ENCODE measurements around the gene KRT85. TPM values are rescaled to one million over a fixed set of nuclear protein-coding genes. Genes with fewer than 3 reads are reported as not detected.
"Not testable (repeated sequence)": the region's sequence is repeated elsewhere in the genome, so short reads cannot be mapped to it uniquely, and the experiment has no call there.

The KRT85 gene
- total and polyA plus RNA-seq, 2 donors from 2014 or later = 0.58 TPM; not detected in 1

DNA sequence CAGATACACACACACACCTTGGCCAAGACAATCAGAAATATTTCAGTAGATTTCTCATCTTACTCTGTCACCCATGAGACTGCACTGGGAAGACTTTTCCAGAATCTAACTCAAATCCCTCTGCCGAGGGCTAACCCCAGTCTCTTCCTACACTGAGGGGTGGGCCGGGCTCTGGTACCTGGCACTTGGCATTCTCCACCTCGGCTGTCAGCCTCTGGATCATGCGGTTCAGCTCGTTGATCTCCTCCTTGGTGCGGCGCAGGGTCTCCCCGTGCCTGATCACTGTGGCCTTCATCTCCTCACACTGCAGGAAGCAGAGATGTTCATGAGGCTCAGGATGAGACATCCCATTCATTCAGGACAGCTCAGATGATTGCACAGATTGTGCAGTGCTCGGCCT lies 51.0 kb downstream of the KRT85 start:
- no peaks in the 10 kb centered on the region for H3K9me3 ChIP-seq (ENCODE audit: control insufficient read depth in 2 of 3, insufficient read depth in 1 of 3, low read length in 3 of 3)
- no peak overlapping the region for H3K9ac ChIP-seq (ENCODE audit: low read length in 3 of 3)
- H3K4me1 ChIP-seq (ENCODE audit: control insufficient read depth in 2 of 3, insufficient read depth in 2 of 3, low read depth in 1 of 3, low read length in 3 of 3) = no peaks in the 10 kb centered on the region
- FAIRE-seq (no peak), DNase-seq (no peak)
- H3K27ac ChIP-seq (ENCODE audit: low read depth in 2 of 2, low read length in 2 of 2) = no peak overlapping the region
- intact Hi-C loops (cut with DNase I) = no loop called here
- H3K27me3 ChIP-seq (ENCODE audit: control insufficient read depth, insufficient read depth, low read length) = no peaks in the 10 kb centered on the region
- no peak for TF ChIP-seq CTCF (IDR thresholded peaks at IDR 0.05; ENCODE audit: borderline replicate concordance, extremely low read depth, insufficient read depth)
- H3K36me3 ChIP-seq (ENCODE audit: control insufficient read depth in 2 of 3, insufficient read depth in 3 of 3, low read length in 3 of 3) = no peaks in the 10 kb centered on the region
- no peak overlapping the region for H3K4me3 ChIP-seq (ENCODE audit: low read length in 3 of 3)

DNA sequence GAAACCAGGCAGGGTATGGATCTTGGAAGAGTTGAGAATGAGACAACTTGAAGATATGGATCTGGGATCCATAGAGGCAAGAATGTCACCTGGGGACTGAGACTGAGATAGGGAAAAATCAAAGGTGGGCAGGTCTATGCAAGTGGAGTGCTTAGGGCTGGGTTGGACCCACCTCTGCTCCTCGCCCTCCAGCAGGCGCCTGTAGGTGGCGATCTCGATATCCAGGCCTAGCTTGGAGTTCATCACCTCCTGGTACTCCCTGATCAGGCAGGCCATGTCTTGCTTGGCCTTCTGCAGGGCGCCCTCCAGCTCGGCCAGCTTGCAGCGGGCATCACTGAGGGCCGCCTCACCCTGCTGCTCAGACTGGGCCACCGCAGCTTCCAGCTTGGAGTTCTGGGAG lies 51.6 kb downstream of the KRT85 start:
- H3K9me3 ChIP-seq (ENCODE audit: control insufficient read depth in 2 of 3, insufficient read depth in 1 of 3, low read length in 3 of 3); H3K9ac ChIP-seq (ENCODE audit: low read length in 3 of 3); H3K36me3 ChIP-seq (ENCODE audit: control insufficient read depth in 2 of 3, insufficient read depth in 3 of 3, low read length in 3 of 3); H3K4me3 ChIP-seq (ENCODE audit: low read length in 3 of 3); H3K27me3 ChIP-seq (ENCODE audit: control insufficient read depth, insufficient read depth, low read length); H3K4me1 ChIP-seq (ENCODE audit: control insufficient read depth in 2 of 3, insufficient read depth in 2 of 3, low read depth in 1 of 3, low read length in 3 of 3); intact Hi-C loops (cut with DNase I); H3K27ac ChIP-seq (ENCODE audit: low read depth in 2 of 2, low read length in 2 of 2); FAIRE-seq; DNase-seq: not testable (repeated sequence)

GRCh38 chr12:52314511-52314910 lies 52.8 kb downstream of the KRT85 start:
- TF ChIP-seq CTCF (IDR thresholded peaks at IDR 0.05; ENCODE audit: borderline replicate concordance, extremely low read depth, insufficient read depth) = no peak
- Histone ChIP-seq H3K27me3 (ENCODE audit: control insufficient read depth, insufficient read depth, low read length) (no peaks in the 10 kb centered on the region), H3K4me3 (ENCODE audit: low read length in 3 of 3) (no peak overlapping the region), H3K9me3 (ENCODE audit: control insufficient read depth in 2 of 3, insufficient read depth in 1 of 3, low read length in 3 of 3) (no peaks in the 10 kb centered on the region), H3K36me3 (ENCODE audit: control insufficient read depth in 2 of 3, insufficient read depth in 3 of 3, low read length in 3 of 3) (no peaks in the 10 kb centered on the region), H3K27ac (ENCODE audit: low read depth in 2 of 2, low read length in 2 of 2) (no peak overlapping the region), H3K9ac (ENCODE audit: low read length in 3 of 3) (no peak overlapping the region), H3K4me1 (ENCODE audit: control insufficient read depth in 2 of 3, insufficient read depth in 2 of 3, low read depth in 1 of 3, low read length in 3 of 3) (no peaks in the 10 kb centered on the region)
- FAIRE-seq = no peak
- no peak for DNase-seq
- intact Hi-C loops (cut with DNase I) = no loop called here

- Histone ChIP-seq H3K4me3 (ENCODE audit: low read length in 3 of 3) (no peak overlapping the region), H3K9ac (ENCODE audit: low read length in 3 of 3) (no peak overlapping the region), H3K27ac (ENCODE audit: low read depth in 2 of 2, low read length in 2 of 2) (no peak overlapping the region), H3K36me3 (ENCODE audit: control insufficient read depth in 2 of 3, insufficient read depth in 3 of 3, low read length in 3 of 3) (no peaks in the 10 kb centered on the region), H3K4me1 (ENCODE audit: control insufficient read depth in 2 of 3, insufficient read depth in 2 of 3, low read depth in 1 of 3, low read length in 3 of 3) (no peaks in the 10 kb centered on the region), H3K27me3 (ENCODE audit: control insufficient read depth, insufficient read depth, low read length) (no peaks in the 10 kb centered on the region), H3K9me3 (ENCODE audit: control insufficient read depth in 2 of 3, insufficient read depth in 1 of 3, low read length in 3 of 3) (no peaks in the 10 kb centered on the region)
- FAIRE-seq (no peak), DNase-seq (no peak)
- TF ChIP-seq CTCF (IDR thresholded peaks at IDR 0.05; ENCODE audit: borderline replicate concordance, extremely low read depth, insufficient read depth) = no peak
- intact Hi-C loops (cut with DNase I) = no loop called here
These were observed 53.4 kb downstream of the KRT85 start for GRCh38 chr12:52313926-52314325.

All from kidney (tissue), 14 donors.